HepG2 (cell line): ENCODE measurements around the gene GDF15. TPM values are rescaled to one million over a fixed set of nuclear protein-coding genes. Genes with fewer than 3 reads are reported as not detected.

Experiments used
- ARNTL ChIP-seq: sonication (generic); formaldehyde crosslinking; IDR thresholded peaks from 2 replicates; pipeline ENCODE4 v1.4.0; 2020; ENCODE audit warnings: mild to moderate bottlenecking, missing genetic modification reagents
- CBFB ChIP-seq: sonication (generic); formaldehyde crosslinking; IDR thresholded peaks from 2 replicates; pipeline ENCODE4 v1.4.0; 2020; ENCODE audit warnings: missing genetic modification reagents
- CCDC6 ChIP-seq: sonication (generic); formaldehyde crosslinking; IDR thresholded peaks from 2 replicates; pipeline ENCODE4 v1.8.1; 2022; ENCODE audit warnings: mild to moderate bottlenecking, missing genetic modification reagents, moderate library complexity
- HMGXB3 ChIP-seq: sonication (generic); formaldehyde crosslinking; IDR thresholded peaks from 2 replicates; pipeline ENCODE4 v1.4.0; 2020; ENCODE audit warnings: missing genetic modification reagents, borderline replicate concordance
- HOXD1 ChIP-seq: sonication (generic); formaldehyde crosslinking; IDR thresholded peaks from 2 replicates; pipeline ENCODE4 v1.5.0; 2020; ENCODE audit warnings: missing genetic modification reagents
- MEIS1 ChIP-seq: sonication (generic); formaldehyde crosslinking; IDR thresholded peaks from 2 replicates; pipeline ENCODE4 v1.9.0; 2021; ENCODE audit warnings: mild to moderate bottlenecking, missing genetic modification reagents, moderate library complexity, borderline replicate concordance
- PHF21A ChIP-seq: sonication (generic); formaldehyde crosslinking; IDR thresholded peaks from 2 replicates; pipeline ENCODE4 v1.5.0; 2020; ENCODE audit warnings: mild to moderate bottlenecking, missing genetic modification reagents
- ZNF205 ChIP-seq: IDR thresholded peaks from 2 replicates; pipeline ENCODE4 v1.6.1; 2018; ENCODE audit warnings: missing biosample characterization, missing genetic modification reagents
- ZNF264 ChIP-seq: sonication (generic); formaldehyde crosslinking; IDR thresholded peaks from 2 replicates; pipeline ENCODE4 v1.4.0; 2020; ENCODE audit warnings: missing genetic modification reagents
- ZNF615 ChIP-seq: sonication (generic); formaldehyde crosslinking; IDR thresholded peaks from 2 replicates; pipeline ENCODE4 v1.5.0; 2020; ENCODE audit warnings: mild to moderate bottlenecking, missing genetic modification reagents, borderline replicate concordance
- ZNF878 ChIP-seq: sonication (generic); formaldehyde crosslinking; IDR thresholded peaks from 2 replicates; pipeline ENCODE4 v1.8.1; 2023; ENCODE audit warnings: mild to moderate bottlenecking, missing genetic modification reagents, moderate library complexity
- polyA plus RNA-seq, 8 experiments: library from polyadenylated mRNA; depleted of rRNA in 3 of 8; stranded (reverse) in 7 of 8; unstranded in 1 of 8; fragments of >200 nt; fragmentation: Illumina TruSeq in 4 of 8; extraction: Trizol in 4 of 8; gene quantifications; 2 replicates each; pipeline versions ENCODE4 v1.2.1 to v1.2.3, GENCODE V29; 2011 to 2016; ENCODE audit warnings: low read depth in 4 of 8, missing spikeins in 1 of 8, mixed read lengths in 1 of 8; ENCODE audit not compliant: insufficient read depth in 1 of 8
- total RNA-seq, 5 experiments: library from RNA; depleted of rRNA; stranded (reverse); fragments of >200 nt; fragmentation: Illumina TruSeq; extraction: Trizol; gene quantifications; 2 replicates each; pipeline ENCODE4 v1.2.3, GENCODE V29; 2016; ENCODE audit warnings: low read depth in 1 of 5
- TF ChIP-seq, protein P1 (sequence below): IDR thresholded peaks from 2 replicates; pipeline ENCODE4 v1.6.1; 2016; ENCODE audit warnings: low read depth, missing genetic modification reagents, missing compliant biosample characterization

GDF15 gene
- total and polyA plus RNA-seq, 2 of the 13 experiments (the other 11 are each of a cell fraction or from before 2014, with no cell fraction given) = 146 to 422 TPM

DNA sequence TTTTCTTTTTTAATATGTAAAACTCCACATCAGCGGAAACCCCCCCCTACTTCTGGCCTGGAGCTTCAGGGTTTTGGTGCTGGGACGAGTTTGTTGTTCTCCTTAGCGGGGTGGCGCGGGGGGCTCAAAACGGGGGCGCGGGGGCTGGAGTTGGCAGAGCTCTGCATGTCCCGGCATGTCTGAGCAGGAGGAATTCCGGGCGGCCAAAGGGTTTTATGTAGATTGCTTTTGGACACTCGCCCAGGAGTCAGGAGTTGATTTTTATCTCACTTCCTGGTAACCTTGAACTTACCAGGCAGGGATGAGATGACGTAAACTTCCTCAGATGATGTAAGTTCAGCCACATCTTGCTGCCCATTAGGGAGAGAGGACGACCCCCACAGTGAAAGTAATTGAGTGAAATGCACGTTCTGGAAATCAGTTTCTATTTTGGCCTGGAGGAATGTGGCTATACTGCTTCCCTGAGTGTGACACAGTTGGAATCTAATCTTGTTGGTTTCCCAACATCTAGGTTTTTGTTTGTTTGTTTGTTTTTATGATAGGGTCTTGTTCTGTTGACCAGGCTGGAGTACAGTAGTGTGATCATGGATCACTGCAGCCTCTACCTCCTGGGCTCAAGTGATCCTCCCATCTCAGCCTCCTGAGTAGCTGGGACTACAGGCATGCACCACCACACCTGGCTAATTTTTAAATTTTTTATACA is 21.0 kb upstream of the GDF15 start (continued):
- 0 out of 2 replicates have a peak, but pooled peaks have one; percentile 43 for TF ChIP-seq ZNF878 (CRISPR knock-in tag)
- peak; percentile 63; the same call in 1 of the 2 replicates for TF ChIP-seq CBFB (CRISPR knock-in tag)
- TF ChIP-seq PHF21A (CRISPR knock-in tag) = peak; percentile 85
- TF ChIP-seq, protein P1, sequence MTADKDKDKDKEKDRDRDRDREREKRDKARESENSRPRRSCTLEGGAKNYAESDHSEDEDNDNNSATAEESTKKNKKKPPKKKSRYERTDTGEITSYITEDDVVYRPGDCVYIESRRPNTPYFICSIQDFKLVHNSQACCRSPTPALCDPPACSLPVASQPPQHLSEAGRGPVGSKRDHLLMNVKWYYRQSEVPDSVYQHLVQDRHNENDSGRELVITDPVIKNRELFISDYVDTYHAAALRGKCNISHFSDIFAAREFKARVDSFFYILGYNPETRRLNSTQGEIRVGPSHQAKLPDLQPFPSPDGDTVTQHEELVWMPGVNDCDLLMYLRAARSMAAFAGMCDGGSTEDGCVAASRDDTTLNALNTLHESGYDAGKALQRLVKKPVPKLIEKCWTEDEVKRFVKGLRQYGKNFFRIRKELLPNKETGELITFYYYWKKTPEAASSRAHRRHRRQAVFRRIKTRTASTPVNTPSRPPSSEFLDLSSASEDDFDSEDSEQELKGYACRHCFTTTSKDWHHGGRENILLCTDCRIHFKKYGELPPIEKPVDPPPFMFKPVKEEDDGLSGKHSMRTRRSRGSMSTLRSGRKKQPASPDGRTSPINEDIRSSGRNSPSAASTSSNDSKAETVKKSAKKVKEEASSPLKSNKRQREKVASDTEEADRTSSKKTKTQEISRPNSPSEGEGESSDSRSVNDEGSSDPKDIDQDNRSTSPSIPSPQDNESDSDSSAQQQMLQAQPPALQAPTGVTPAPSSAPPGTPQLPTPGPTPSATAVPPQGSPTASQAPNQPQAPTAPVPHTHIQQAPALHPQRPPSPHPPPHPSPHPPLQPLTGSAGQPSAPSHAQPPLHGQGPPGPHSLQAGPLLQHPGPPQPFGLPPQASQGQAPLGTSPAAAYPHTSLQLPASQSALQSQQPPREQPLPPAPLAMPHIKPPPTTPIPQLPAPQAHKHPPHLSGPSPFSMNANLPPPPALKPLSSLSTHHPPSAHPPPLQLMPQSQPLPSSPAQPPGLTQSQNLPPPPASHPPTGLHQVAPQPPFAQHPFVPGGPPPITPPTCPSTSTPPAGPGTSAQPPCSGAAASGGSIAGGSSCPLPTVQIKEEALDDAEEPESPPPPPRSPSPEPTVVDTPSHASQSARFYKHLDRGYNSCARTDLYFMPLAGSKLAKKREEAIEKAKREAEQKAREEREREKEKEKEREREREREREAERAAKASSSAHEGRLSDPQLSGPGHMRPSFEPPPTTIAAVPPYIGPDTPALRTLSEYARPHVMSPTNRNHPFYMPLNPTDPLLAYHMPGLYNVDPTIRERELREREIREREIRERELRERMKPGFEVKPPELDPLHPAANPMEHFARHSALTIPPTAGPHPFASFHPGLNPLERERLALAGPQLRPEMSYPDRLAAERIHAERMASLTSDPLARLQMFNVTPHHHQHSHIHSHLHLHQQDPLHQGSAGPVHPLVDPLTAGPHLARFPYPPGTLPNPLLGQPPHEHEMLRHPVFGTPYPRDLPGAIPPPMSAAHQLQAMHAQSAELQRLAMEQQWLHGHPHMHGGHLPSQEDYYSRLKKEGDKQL = peak; percentile 76; the same call in 1 of the 2 replicates
- peak; percentile 72; the same call in 1 of the 2 replicates for TF ChIP-seq HMGXB3 (CRISPR knock-in tag)
- peak; percentile 77; the same call in 1 of the 2 replicates for TF ChIP-seq HOXD1 (CRISPR knock-in tag)
- 0 out of 2 replicates have a peak, but pooled peaks have one; percentile 59 for TF ChIP-seq ZNF615
- peak; percentile 38; the same call in 1 of the 2 replicates for TF ChIP-seq MEIS1 (CRISPR knock-in tag)
- peak; percentile 36 for TF ChIP-seq ARNTL (CRISPR knock-in tag)
- TF ChIP-seq ZNF205 = peak; percentile 40; the same call in 1 of the 2 replicates
- TF ChIP-seq CCDC6 (CRISPR knock-in tag) = peak; percentile 59; the same call in 1 of the 2 replicates
- TF ChIP-seq ZNF264 (CRISPR knock-in tag) = peak; percentile 48; the same call in 1 of the 2 replicates
